Mammary epithelial cell (primary cell): ENCODE data around the gene HES6.

ENCODE experiments used
- CTCF ChIP-seq, 2 donors: IDR thresholded peaks in 1 of 2; conservative IDR thresholded peaks in 1 of 2; 2 replicates each; pipeline ENCODE4 v1.5.1; 2011 to 2012; ENCODE audit warnings: inconsistent platforms in 2 of 2, low read length in 2 of 2, mild to moderate bottlenecking in 2 of 2, control low read depth in 1 of 2, low read depth in 1 of 2; ENCODE audit not compliant: insufficient read depth in 1 of 2; ENCODE audit errors: extremely low read depth in 1 of 2
- EZH2 ChIP-seq: IDR thresholded peaks from 2 replicates; pipeline ENCODE4 v1.6.1; 2012; ENCODE audit warnings: low read length, inconsistent platforms, borderline replicate concordance

GRCh38 chr2:238231809-238232208 is 8.0 kb downstream of the HES6 start:
- TF ChIP-seq CTCF (conservative IDR thresholded peaks at IDR 0.05 in 1 of 2, IDR thresholded peaks at IDR 0.05 in 1 of 2; ENCODE audit: extremely low read depth in 1 of 2, insufficient read depth in 1 of 2, low read depth in 1 of 2, low read length in 2 of 2) = no peak
- no peak for TF ChIP-seq EZH2
